ENCODE measurements around the gene SKA2. TPM values are rescaled to one million over a fixed set of nuclear protein-coding genes. Genes with fewer than 3 reads are reported as not detected.

The SKA2 gene
- total RNA-seq, 1 experiment from 2014 or later, result 44.1 TPM

GRCh38 chr17:59067340-59067739 lies 87.6 kb downstream of the SKA2 start:
- Mint-ChIP-seq H3K9me3 (ENCODE audit: low read depth, unreplicated experiment) (no peaks in the 10 kb centered on the region), H3K27me3 (ENCODE audit: unreplicated experiment) (no peaks in the 10 kb centered on the region), H3K4me1 (ENCODE audit: low read depth, unreplicated experiment) (no peaks in the 10 kb centered on the region), H3K27ac (ENCODE audit: unreplicated experiment) (no peak overlapping the region), H3K36me3 (ENCODE audit: insufficient read depth, unreplicated experiment) (no peaks in the 10 kb centered on the region), H3K4me3 (ENCODE audit: low read depth, unreplicated experiment) (no peak overlapping the region)
- no peak for DNase-seq
- BruUV-seq (replicated peaks), result no TSS peak
- intact Hi-C loops (cut with micrococcal nuclease; ENCODE audit: unreplicated experiment), result no loop called here
- TF ChIP-seq CTCF (IDR thresholded peaks at IDR 0.05; ENCODE audit: unreplicated experiment), result no peak
- CTCF ChIA-PET, result no interaction called here

DNA sequence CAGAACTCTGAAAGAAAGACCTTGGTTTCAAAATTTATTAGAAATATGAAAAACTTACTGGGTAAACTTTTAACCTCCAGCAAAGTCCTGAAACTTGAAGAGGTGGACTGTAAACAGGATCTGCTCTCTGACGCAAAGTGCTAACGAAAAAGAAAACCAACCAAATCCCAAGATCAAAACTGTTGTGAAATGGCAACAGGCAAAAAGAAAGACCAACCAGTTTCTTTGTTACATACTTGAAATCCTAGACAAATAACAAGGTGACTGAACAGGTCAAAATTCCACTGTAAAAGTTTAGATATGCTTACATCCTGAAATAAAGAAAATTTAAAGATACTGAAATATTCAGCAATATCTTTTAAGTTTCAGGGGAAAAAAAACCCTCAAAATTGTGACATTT lies 92.5 kb downstream of the SKA2 start:
- Mint-ChIP-seq H3K27me3 (ENCODE audit: unreplicated experiment) (no peaks in the 10 kb centered on the region), H3K36me3 (ENCODE audit: insufficient read depth, unreplicated experiment) (no peaks in the 10 kb centered on the region), H3K9me3 (ENCODE audit: low read depth, unreplicated experiment) (no peaks in the 10 kb centered on the region), H3K4me3 (ENCODE audit: low read depth, unreplicated experiment) (no peak overlapping the region), H3K4me1 (ENCODE audit: low read depth, unreplicated experiment) (no peaks in the 10 kb centered on the region), H3K27ac (ENCODE audit: unreplicated experiment) (no peak overlapping the region)
- no TSS peak for BruUV-seq (replicated peaks)
- CTCF ChIA-PET, result no interaction called here
- TF ChIP-seq CTCF (IDR thresholded peaks at IDR 0.05; ENCODE audit: unreplicated experiment), result no peak
- no peak for DNase-seq
- intact Hi-C loops (cut with micrococcal nuclease; ENCODE audit: unreplicated experiment), result no loop called here

Small RNA genes within 50 kb of the gene (microRNA-seq; reads per million reads assigned to microRNA genes)
- gene MIR301A, result 2,466 reads per million, percentile 87 among the genes with 10 or more reads in this experiment
- 3,222 reads per million, percentile 89 among the genes with 10 or more reads in this experiment for gene MIR454

Other genes starting within 250 kb of the SKA2 start
- 16.2 and 17.2 TPM in 2 replicates for gene TRIM37, start 48.3 kb downstream of the SKA2 start, total RNA-seq (2022)
- gene PRR11, start 560 bp upstream of the SKA2 start, total RNA-seq (2022), result 41.4 and 52.7 TPM in 2 replicates
- gene SMG8, start 54.8 kb upstream of the SKA2 start, total RNA-seq (2022), result 9.9 and 10.2 TPM in 2 replicates
- 2.6 and 3.4 TPM in 2 replicates for gene GDPD1, start 65.3 kb upstream of the SKA2 start, total RNA-seq (2022)
- 2.3 and 4.1 TPM in 2 replicates for gene YPEL2, start 176.5 kb upstream of the SKA2 start, total RNA-seq (2022)

Data from Calu3 (cell line).